AG10803 (cell line): ENCODE measurements around the gene ZNF473.

ENCODE experiments used
- DNase-seq: peaks from one replicate; pipeline ENCODE4 v3.0.0; 2010; ENCODE audit warnings: low read depth
- H3K4me3 ChIP-seq: 2 replicates; pipeline ENCODE4 v1.5.1; 2011; ENCODE audit warnings: mild to moderate bottlenecking, low read length, control low read depth
- CTCF ChIP-seq: conservative IDR thresholded peaks from 2 replicates; pipeline ENCODE4 v1.5.1; 2011; ENCODE audit warnings: mild to moderate bottlenecking, low read length, control low read depth, inconsistent platforms

ZNF473 gene

GRCh38 chr19:49997709-49998108 lies 28.1 kb upstream of the ZNF473 start:
- DNase-seq = peak; percentile 6
- H3K4me3 ChIP-seq = no peak overlapping the region
- no peak for TF ChIP-seq CTCF

GRCh38 chr19:49999371-50000010 lies 26.3 kb upstream of the ZNF473 start:
- H3K4me3 ChIP-seq = no peak overlapping the region
- DNase-seq = no peak
- no peak for TF ChIP-seq CTCF

- H3K4me3 ChIP-seq = no peak overlapping the region
- no peak for DNase-seq
- no peak for TF ChIP-seq CTCF
These were observed 25.6 kb upstream of the ZNF473 start for GRCh38 chr19:50000038-50000840.

- no peak overlapping the region for H3K4me3 ChIP-seq
- no peak for DNase-seq
- TF ChIP-seq CTCF = no peak
These were observed 24.8 kb upstream of the ZNF473 start for GRCh38 chr19:50000841-50001557.

- no peak for TF ChIP-seq CTCF
- no peak for DNase-seq
- H3K4me3 ChIP-seq = no peak overlapping the region
These were observed 24.0 kb upstream of the ZNF473 start for GRCh38 chr19:50001775-50002174.

- TF ChIP-seq CTCF = no peak
- H3K4me3 ChIP-seq = no peak overlapping the region
- no peak for DNase-seq
These were observed 23.3 kb upstream of the ZNF473 start for GRCh38 chr19:50002386-50002960.
